HG02610 (cell line): ENCODE measurements around the gene TTC17.
"Not testable (repeated sequence)": the region's sequence is repeated elsewhere in the genome, so short reads cannot be mapped to it uniquely, and the experiment has no call there.

Source experiments
- ATAC-seq: cut with Tn5 transposase; IDR thresholded peaks from one replicate; pipeline ENCODE4 v1.9.1; 2021; ENCODE audit warnings: mild to moderate bottlenecking, moderate library complexity; ENCODE audit not compliant: unreplicated experiment

Gene TTC17

GRCh38 chr11:43358801-43359421 is at the start of gene TTC17:
Gene TTC17 (plus strand): TSS chr11:43358920. CDS start chr11:43358955, 35 bp downstream.
- ATAC-seq, result peak; percentile 95

- ATAC-seq, result peak; percentile 99
Observed at GRCh38 chr11:43311791-43312607, 46.7 kb upstream of the TTC17 start, which contains the start of gene API5. Gene API5 (plus strand): TSS chr11:43311996. CDS start chr11:43312128, 132 bp downstream.

GRCh38 chr11:43315966-43316365 is 42.8 kb upstream of the TTC17 start:
- no peak for ATAC-seq

GRCh38 chr11:43316451-43316850 is 42.3 kb upstream of the TTC17 start:
- ATAC-seq, result no peak

GRCh38 chr11:43327987-43328386 is 30.7 kb upstream of the TTC17 start:
- ATAC-seq, result no peak

- ATAC-seq, result no peak
Observed at GRCh38 chr11:43328482-43328881, 30.2 kb upstream of the TTC17 start.

- ATAC-seq, result no peak
Observed at GRCh38 chr11:43341159-43341558, 17.6 kb upstream of the TTC17 start.

- not testable (repeated sequence) for ATAC-seq
Observed at GRCh38 chr11:43351426-43351825, 7.3 kb upstream of the TTC17 start.

GRCh38 chr11:43354311-43354710 is 4.4 kb upstream of the TTC17 start:
- ATAC-seq, result no peak

GRCh38 chr11:43356336-43356735 is 2.4 kb upstream of the TTC17 start:
- ATAC-seq, result no peak

GRCh38 chr11:43358279-43358800 is 380 bp upstream of the TTC17 start:
- ATAC-seq, result no peak

GRCh38 chr11:43359422-43359818 is 700 bp downstream of the TTC17 start:
- peak; percentile 28 for ATAC-seq

- no peak for ATAC-seq
Observed at GRCh38 chr11:43360361-43361032, 1.8 kb downstream of the TTC17 start.

- ATAC-seq, result no peak
Observed at GRCh38 chr11:43366677-43367076, 8.0 kb downstream of the TTC17 start.

- ATAC-seq, result no peak
Observed at GRCh38 chr11:43367382-43368178, 8.9 kb downstream of the TTC17 start.

- no peak for ATAC-seq
Observed at GRCh38 chr11:43376065-43376464, 17.3 kb downstream of the TTC17 start.

GRCh38 chr11:43376594-43376993 is 17.9 kb downstream of the TTC17 start:
- no peak for ATAC-seq

GRCh38 chr11:43377389-43377788 is 18.7 kb downstream of the TTC17 start:
- ATAC-seq, result no peak

GRCh38 chr11:43378897-43379296 is 20.2 kb downstream of the TTC17 start:
- ATAC-seq, result no peak

GRCh38 chr11:43381802-43382201 is 23.1 kb downstream of the TTC17 start:
- ATAC-seq, result no peak

- no peak for ATAC-seq
Observed at GRCh38 chr11:43382614-43383013, 23.9 kb downstream of the TTC17 start.
